GM12801 (cell line): Measurements from ENCODE around the gene IL18R1.

ENCODE experiments used
- CTCF ChIP-seq: IDR thresholded peaks from one replicate; pipeline ENCODE4 v1.5.1; 2011; ENCODE audit warnings: control low read depth; ENCODE audit not compliant: insufficient read length; ENCODE audit errors: extremely low read depth

Gene IL18R1

GRCh38 chr2:102424754-102425153, 69.2 kb downstream of the IL18R1 start:
- no peak for TF ChIP-seq CTCF

GRCh38 chr2:102425441-102426132, 70.0 kb downstream of the IL18R1 start:
- no peak for TF ChIP-seq CTCF

GRCh38 chr2:102427249-102427648, 71.7 kb downstream of the IL18R1 start:
- no peak for TF ChIP-seq CTCF

- TF ChIP-seq CTCF = no peak
Observed at GRCh38 chr2:102428573-102428972, 73.0 kb downstream of the IL18R1 start.

- TF ChIP-seq CTCF = no peak
Observed at GRCh38 chr2:102432386-102432785, 76.8 kb downstream of the IL18R1 start.

- no peak for TF ChIP-seq CTCF
Observed at GRCh38 chr2:102433973-102434654, 78.5 kb downstream of the IL18R1 start.

- no peak for TF ChIP-seq CTCF
Observed at GRCh38 chr2:102434655-102435381, 79.2 kb downstream of the IL18R1 start.
